Measurements from ENCODE around the gene UNC119. TPM values are rescaled to one million over a fixed set of nuclear protein-coding genes. Genes with fewer than 3 reads are reported as not detected.

Gene UNC119
- polyA plus RNA-seq, 1 donor from 2014 or later, result 218 TPM

GRCh38 chr17:28526381-28526780 lies 26.0 kb downstream of the UNC119 start:
- Histone ChIP-seq H3K9me2 (ENCODE audit: insufficient read depth, low read length) (no peaks in the 10 kb centered on the region), H3K79me2 (replicated peaks; ENCODE audit: insufficient read depth, low read length) (no peaks in the 10 kb centered on the region), H3K9ac (ENCODE audit: low read length) (no peak overlapping the region), H3K9me3 (ENCODE audit: low read length) (no peaks in the 10 kb centered on the region), H3K4me3 (ENCODE audit: low read length) (no peak overlapping the region), H3K4me2 (ENCODE audit: low read length) (no peak overlapping the region), H3F3A (ENCODE audit: insufficient read depth, low read length, poor library complexity, severe bottlenecking) (no peaks in the 10 kb centered on the region), H2AFZ (ENCODE audit: low read depth, low read length) (no peak overlapping the region), H4K20me1 (ENCODE audit: insufficient read depth) (no peaks in the 10 kb centered on the region), H3K27ac (ENCODE audit: low read length) (no peak overlapping the region), H3K36me3 (ENCODE audit: insufficient read depth, low read length) (no peaks in the 10 kb centered on the region), H3K27me3 (ENCODE audit: insufficient read depth, low read depth, low read length) (no peaks in the 10 kb centered on the region)
- TF ChIP-seq MXI1 (conservative IDR thresholded peaks at IDR 0.05; ENCODE audit: poor library complexity, severe bottlenecking) (no peak), RAD21 (conservative IDR thresholded peaks at IDR 0.05) (no peak), CTCF (IDR thresholded peaks at IDR 0.05; ENCODE audit: poor library complexity, severe bottlenecking) (no peak), TAF1 (IDR thresholded peaks at IDR 0.05; ENCODE audit: low read depth) (no peak), EP300 (conservative IDR thresholded peaks at IDR 0.05; ENCODE audit: poor library complexity, severe bottlenecking) (no peak), EZH2 (IDR thresholded peaks at IDR 0.05; ENCODE audit: borderline replicate concordance, insufficient read depth, low read length, poor library complexity, severe bottlenecking) (no peak), SMC3 (conservative IDR thresholded peaks at IDR 0.05; ENCODE audit: poor library complexity) (no peak), POLR2AphosphoS5 (IDR thresholded peaks at IDR 0.05) (no peak), REST (IDR thresholded peaks at IDR 0.05; ENCODE audit: borderline replicate concordance) (no peak)

GRCh38 chr17:28524476-28525424 lies 27.7 kb downstream of the UNC119 start:
- Histone ChIP-seq H3K9me2 (ENCODE audit: insufficient read depth, low read length) (no peaks in the 10 kb centered on the region), H4K20me1 (ENCODE audit: insufficient read depth) (no peaks in the 10 kb centered on the region), H3K9me3 (ENCODE audit: low read length) (no peaks in the 10 kb centered on the region), H3F3A (ENCODE audit: insufficient read depth, low read length, poor library complexity, severe bottlenecking) (no peaks in the 10 kb centered on the region), H3K79me2 (replicated peaks; ENCODE audit: insufficient read depth, low read length) (no peaks in the 10 kb centered on the region), H3K36me3 (ENCODE audit: insufficient read depth, low read length) (no peaks in the 10 kb centered on the region), H3K27me3 (ENCODE audit: insufficient read depth, low read depth, low read length) (no peaks in the 10 kb centered on the region), H3K27ac (ENCODE audit: low read length) (no peak overlapping the region), H3K9ac (ENCODE audit: low read length) (no peak overlapping the region), H3K4me2 (ENCODE audit: low read length) (no peak overlapping the region), H2AFZ (ENCODE audit: low read depth, low read length) (no peak overlapping the region), H3K4me3 (ENCODE audit: low read length) (no peak overlapping the region)
- TF ChIP-seq MXI1 (conservative IDR thresholded peaks at IDR 0.05; ENCODE audit: poor library complexity, severe bottlenecking), result no peak
- TF ChIP-seq EZH2 (IDR thresholded peaks at IDR 0.05; ENCODE audit: borderline replicate concordance, insufficient read depth, low read length, poor library complexity, severe bottlenecking), result no peak
- TF ChIP-seq REST (IDR thresholded peaks at IDR 0.05; ENCODE audit: borderline replicate concordance), result no peak
- TF ChIP-seq POLR2AphosphoS5 (IDR thresholded peaks at IDR 0.05), result no peak
- TF ChIP-seq TAF1 (IDR thresholded peaks at IDR 0.05; ENCODE audit: low read depth), result no peak
- TF ChIP-seq CTCF (IDR thresholded peaks at IDR 0.05; ENCODE audit: poor library complexity, severe bottlenecking), result no peak
- no peak for TF ChIP-seq SMC3 (conservative IDR thresholded peaks at IDR 0.05; ENCODE audit: poor library complexity)
- TF ChIP-seq EP300 (conservative IDR thresholded peaks at IDR 0.05; ENCODE audit: poor library complexity, severe bottlenecking), result no peak

Measured in neural cell (in vitro differentiated cells).